GM18951 (cell line): ENCODE data around the gene ADARB2.

Experiments
- POLR2A ChIP-seq: IDR thresholded peaks from 4 replicates; pipeline ENCODE4 v1.6.1; 2011; ENCODE audit warnings: mild to moderate bottlenecking; ENCODE audit not compliant: insufficient read length, insufficient read depth; ENCODE audit errors: extremely low read depth
- in situ Hi-C: fragments of 300-500 bp; cut with MboI; formaldehyde crosslinking; loops from one replicate; pipeline ENCODE4 v1.12.0; 2022; ENCODE audit warnings: low sequenced_read_pairs, mixed read lengths, inconsistent platforms; ENCODE audit not compliant: unreplicated experiment

The ADARB2 gene

DNA sequence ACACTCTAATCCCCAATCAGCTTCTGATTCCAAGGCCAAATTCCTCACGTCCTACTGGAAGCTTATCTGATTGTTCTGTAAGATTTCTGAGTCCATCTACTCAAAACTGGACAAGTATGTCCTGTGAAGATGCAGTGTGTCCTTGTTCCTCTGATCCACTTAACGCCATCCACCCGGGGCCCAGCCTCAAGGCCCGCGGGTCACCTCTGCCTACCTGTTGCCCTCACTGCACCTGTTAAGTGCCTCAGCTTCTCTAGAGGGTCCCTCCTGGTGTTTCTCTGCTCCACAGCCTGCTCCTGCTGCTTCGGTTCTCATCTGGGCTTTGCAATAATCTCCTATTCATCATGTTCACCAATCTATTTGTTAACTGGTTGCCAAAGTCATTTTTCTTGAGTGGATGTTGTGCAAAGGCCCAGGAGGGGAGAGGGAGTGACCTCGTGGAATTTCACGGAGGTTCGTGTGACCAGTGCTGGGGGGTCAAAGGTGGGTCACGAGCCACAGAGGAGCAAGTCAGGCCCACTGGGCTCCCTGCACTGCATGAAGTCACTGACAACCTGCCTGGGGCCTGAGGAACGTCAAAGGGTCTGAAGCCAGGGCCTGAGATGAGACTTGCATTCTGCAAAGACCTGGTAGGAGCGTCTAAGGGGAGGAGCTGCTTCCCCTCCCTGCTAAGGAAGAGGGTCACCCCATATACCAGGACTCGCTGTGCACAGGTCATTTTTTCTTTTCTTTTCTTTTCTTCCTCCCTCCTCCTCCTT lies 343.0 kb downstream of the ADARB2 start:
- in situ Hi-C loops = no loop called here
- no peak for TF ChIP-seq POLR2A

DNA sequence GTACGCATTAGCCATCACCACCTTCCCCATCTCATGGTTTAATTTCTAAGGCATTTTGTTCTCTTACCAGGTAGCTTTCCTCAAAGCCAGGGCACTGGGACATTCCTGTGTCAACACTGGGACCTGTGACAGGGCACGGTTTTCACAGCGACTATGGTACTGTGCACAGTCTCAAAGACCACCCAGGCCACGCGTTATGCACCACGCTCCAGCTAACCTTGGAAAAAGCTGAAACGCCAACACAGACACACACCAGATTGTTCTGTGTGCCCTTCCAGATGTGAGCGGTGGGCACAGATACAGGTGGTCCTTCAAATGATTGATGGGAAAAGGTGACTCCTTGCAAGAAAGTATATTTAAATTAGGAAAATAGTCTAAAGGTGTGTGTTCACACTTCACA lies 343.8 kb downstream of the ADARB2 start:
- TF ChIP-seq POLR2A = no peak
- in situ Hi-C loops = no loop called here

DNA sequence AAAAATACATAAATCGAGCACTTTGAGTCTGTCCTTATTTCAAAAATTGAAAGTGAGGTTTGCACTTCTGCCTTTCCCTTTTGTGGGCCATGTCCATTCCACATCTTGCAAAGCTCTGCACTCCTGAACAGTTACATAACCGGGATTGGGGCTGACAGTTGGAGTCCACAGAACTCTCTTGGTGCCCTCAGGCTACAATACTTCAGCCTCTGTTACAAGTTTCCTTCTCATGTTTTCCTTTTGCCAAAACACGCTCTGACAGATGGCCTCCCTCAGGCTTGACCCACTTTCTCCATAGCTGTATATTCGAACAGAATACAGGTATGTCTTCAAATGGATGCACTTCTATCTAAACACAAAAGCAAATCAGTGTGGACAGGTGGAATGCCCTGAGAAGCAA lies 345.2 kb downstream of the ADARB2 start:
- no peak for TF ChIP-seq POLR2A
- in situ Hi-C loops = no loop called here

DNA sequence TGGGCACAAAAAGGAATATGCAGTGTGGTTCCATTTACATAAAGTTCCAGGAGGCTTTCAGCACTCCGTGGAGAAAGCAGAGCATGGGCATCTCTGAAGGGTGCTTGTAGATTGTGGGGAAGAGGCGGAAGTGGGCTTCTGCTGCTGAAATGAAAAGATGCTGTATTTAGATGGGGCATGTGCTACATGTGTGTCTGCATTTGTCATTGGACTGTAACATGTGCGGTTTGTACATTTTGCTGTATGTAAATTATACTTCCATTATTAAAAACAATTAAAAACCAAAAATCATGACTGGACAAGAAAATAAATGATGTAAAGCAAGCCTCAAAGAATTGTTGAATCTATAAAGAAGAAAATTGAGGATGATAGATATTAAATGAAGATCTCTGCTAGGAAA lies 347.1 kb downstream of the ADARB2 start:
- in situ Hi-C loops = no loop called here
- TF ChIP-seq POLR2A = no peak

DNA sequence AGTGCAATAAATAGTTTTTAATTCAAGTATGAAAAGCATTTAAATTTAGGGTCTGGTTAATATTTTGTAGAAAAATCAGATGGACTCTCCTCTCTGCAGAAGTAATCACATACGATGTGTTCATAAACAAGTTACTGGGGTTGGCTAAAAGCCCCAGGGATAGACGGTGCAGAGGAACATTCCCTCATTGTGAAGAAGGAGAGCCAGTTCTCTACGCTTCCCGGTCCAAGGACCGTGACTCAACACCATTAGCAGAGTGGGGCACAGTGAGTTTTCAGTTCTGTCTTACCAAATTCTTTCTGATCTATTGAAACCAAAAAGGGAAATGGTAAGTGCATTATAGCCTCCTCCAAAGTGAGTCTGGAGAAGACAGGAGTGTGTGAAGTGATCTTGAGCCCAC lies 353.3 kb downstream of the ADARB2 start:
- no peak for TF ChIP-seq POLR2A
- in situ Hi-C loops = no loop called here

DNA sequence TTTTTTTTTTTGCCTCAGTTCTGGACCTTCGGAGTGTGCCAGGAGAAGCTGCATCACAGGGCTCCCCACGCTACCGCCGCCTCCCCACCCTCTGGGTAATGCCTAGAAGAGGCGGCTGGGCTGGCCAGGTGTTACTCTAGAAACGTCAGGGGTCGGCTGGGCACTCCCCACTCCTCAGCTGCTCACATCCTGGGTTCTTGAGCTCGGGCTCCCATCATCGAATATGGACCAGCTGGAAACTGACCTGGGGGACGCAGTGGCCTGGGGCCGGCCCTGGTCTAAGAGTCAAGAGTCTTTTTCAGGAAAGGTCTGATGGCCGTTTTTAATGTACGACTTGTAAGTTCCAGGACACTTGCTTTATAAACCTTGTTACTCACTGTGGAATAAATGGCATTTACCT lies 354.6 kb downstream of the ADARB2 start:
- no peak for TF ChIP-seq POLR2A
- in situ Hi-C loops = no loop called here

DNA sequence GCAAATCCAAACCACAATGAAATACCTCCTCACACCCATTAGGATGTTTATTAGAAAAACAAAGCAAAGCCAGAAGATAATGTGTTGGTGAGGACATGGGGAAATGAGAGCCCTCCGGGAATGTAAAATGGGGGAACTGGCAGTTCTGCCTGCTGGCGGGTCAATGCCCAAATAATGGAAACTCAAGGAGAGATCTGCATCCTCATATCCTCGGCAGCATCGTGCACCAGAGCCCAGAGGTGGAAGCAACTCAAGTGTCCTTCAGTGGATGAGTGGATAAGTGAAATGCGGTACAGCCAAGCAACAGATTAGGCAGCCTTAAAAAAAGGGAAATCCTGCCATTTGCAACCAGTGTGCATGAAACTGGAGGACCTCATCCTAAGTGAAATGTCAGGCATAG lies 356.0 kb downstream of the ADARB2 start:
- in situ Hi-C loops = no loop called here
- no peak for TF ChIP-seq POLR2A

DNA sequence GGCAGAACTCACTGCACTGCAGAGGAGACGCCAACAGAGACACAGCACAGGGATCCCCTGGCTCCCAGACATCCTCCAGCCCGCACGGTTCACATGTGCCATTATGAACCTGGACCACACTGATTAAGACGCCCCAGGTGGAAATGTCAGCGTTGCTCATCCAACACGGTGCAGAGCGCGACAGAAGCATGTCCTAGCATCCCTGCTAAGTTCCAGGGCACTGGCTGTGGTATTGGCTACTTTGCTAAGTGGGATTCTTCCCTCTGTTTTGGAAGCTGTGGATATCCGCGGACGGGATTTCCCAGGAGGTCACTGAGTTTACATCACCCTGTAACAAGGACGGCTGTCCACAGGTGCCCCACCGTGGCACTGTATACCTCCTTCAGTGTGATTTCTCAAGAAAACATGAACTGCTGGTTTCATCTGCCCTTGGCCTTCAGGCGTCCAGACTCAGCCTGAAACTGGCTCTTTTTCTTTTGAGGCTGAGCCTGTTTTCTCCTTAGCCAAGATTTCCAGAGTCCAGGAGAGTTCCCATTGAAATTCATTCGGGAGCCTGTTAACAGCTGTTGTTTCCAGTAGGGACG lies 357.1 kb downstream of the ADARB2 start:
- in situ Hi-C loops = no loop called here
- TF ChIP-seq POLR2A = no peak

DNA sequence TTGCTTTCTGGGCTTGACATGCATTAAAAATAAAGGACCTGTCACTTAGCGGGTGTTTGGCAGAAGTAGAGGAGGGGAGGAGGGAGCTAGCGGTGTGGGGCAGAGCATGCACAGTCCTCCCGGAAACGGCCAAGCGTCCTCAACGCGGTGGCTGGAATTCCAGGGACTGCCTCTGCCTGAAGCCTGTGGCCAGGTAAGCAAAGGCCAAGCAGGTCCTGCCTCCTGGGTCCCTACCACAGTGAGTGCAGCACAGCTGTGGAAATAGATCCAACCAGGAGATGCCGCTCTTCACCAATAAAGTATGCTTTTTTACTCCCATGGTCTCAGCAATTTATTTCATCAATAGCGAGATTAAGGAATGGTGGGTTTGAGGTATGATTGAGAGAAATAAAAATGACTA lies 357.7 kb downstream of the ADARB2 start:
- in situ Hi-C loops = no loop called here
- TF ChIP-seq POLR2A = no peak

DNA sequence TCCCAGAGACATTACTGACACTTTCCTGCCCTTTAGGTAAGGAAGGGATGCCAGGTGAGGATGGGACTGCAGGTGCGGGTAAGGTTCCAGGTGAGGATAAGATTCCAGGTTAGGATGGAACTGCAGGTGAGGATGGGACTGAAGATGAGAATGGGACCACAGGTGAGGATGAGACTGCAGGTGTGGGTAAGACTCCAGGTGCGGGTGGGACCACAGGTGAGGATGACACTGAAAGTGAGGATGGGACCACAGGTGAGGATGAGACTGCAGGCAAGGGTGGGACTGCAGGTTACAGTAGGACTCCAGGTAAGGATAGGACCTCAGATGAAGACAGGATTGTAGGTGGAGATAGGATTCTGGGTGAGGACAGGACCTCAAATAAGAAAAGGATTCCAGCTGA lies 358.9 kb downstream of the ADARB2 start:
- TF ChIP-seq POLR2A = no peak
- in situ Hi-C loops = no loop called here

DNA sequence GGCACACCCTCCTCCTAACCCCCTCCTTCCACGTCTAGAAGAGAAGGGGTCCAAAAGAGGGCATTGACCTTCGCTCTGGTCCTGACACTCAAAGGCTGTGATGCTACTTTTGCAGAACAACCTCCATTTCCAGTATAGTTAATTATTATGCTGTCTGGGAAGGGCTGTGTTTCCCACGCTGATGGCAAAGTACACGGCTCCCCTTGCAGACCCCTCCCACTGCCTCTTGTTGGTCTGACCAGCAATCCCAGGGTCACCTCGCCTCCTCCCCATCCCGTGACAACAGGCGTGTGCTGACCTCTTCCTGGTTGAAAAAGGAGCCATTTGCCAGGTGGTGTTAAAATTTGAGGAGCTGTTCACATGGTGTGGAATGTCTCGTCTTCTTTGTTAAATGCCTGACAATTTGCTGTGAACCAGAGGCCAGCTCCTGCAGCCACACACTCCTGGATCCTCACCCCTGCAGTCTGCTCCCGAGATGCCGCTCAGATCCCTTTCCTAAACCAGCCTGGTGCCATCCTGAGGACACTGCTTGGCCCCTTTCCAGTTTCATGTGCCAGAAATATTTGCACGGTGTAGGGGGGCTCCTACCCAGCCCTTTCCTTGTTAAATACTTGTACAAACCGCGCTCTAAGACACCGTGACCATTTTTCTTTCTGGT lies 359.5 kb downstream of the ADARB2 start:
- in situ Hi-C loops = no loop called here
- no peak for TF ChIP-seq POLR2A

DNA sequence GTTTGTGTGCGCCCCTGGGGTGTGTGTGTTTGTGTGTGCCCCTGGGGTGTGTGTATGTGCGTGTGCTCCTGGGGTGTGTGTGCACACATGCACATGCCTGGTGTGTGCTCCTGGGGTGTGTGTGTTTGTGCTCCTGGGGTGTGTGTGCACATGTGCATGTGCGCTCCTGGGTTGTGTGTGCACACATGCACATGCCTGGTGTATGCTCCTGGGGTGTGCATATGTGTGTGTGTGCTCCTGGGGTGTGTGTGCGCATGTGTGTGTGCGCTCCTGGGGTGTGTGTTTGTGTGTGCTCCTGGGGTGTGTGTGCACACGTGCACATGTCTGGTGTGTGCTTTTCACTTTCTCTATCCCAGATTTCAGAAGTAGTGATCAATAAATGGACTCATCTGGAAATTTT lies 360.1 kb downstream of the ADARB2 start:
- no peak for TF ChIP-seq POLR2A
- in situ Hi-C loops = no loop called here

DNA sequence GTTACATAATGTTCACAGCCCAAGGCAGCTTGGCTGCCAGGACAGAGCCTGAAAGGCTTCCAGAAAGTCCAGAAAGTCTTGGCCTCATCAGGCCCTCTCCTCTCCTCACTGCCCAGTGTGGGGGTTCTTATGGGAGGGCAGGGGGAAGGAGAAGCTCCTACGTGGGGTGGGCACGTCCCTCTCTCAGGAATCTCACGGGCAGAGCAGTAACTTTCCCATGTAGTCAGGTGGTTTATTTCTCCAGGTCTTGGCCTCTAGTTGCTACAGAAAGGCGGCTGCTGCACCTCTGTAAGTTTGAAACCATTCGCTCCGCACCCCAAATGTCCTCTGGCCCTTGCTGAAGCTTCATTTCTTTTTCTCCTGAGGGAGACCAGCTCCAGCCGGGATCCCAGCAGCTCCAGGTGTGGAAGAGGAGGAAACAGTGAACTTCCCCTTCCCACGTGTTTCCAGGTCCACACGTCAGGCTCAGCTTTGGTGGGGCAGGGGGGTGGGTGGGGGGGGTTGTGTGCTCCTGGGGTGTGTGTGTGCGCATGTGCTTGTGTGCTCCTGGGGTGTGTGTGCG lies 360.9 kb downstream of the ADARB2 start:
- no peak for TF ChIP-seq POLR2A
- in situ Hi-C loops = no loop called here

DNA sequence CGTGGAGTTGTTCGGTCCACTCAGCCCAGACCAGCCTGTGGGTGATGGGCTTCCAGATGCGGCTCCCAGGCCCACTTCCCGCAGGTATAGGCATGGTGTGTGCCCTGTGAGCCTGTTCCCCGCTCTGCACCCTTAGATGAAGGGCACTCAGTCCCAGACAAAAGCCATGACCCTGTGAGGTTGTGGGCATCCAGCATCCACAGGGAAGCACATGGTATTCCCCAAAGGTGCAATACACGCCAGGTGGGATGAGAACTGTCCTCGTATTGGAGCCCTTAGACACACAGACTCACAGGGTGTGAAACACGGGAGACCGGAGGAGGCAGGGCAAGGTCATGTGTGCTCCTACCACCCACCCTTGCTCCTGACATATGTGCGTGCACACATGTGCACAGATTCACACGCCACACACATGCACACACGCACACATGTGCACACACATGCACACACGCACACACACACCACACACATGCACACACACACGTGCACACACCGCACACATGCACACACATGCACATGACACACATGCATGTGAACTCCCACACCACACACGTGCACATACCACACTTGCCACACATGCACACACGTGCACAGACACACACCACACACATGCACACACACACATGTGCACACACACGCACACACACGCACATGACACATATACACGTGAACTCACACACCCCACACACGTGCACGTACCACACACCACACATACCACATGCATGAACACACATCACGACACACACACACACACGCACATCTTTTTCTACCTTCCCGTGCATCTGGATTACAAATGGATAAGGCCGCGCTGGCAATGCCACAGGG lies 361.8 kb downstream of the ADARB2 start:
- in situ Hi-C loops = no loop called here
- no peak for TF ChIP-seq POLR2A
